K562 (cell line): Measurements from ENCODE around the gene ZBTB22. TPM values are rescaled to one million over a fixed set of nuclear protein-coding genes. Genes with fewer than 3 reads are reported as not detected.

Source experiments
- CBX1 ChIP-seq: sonication (generic); IDR thresholded peaks from 2 replicates; pipeline ENCODE4 v1.6.1; 2016; ENCODE audit warnings: antibody characterized with exemption, low read depth, mild to moderate bottlenecking
- EGR1 ChIP-seq: fragments of 450-650 bp; conservative IDR thresholded peaks from 2 replicates; pipeline ENCODE4 v1.6.1; 2017; ENCODE audit warnings: mild to moderate bottlenecking
- KAT2B ChIP-seq: IDR thresholded peaks from one replicate; pipeline ENCODE4 v1.6.1; 2012; ENCODE audit warnings: low read depth, mild to moderate bottlenecking, control low read depth, inconsistent platforms, low read length, moderate library complexity
- RCOR1 ChIP-seq, 2 experiments: IDR thresholded peaks; 2 replicates each; pipeline ENCODE4 v1.6.1; 2012; ENCODE audit warnings: low read depth in 2 of 2, low read length in 2 of 2, borderline replicate concordance in 1 of 2, improper control_type of control experiment in 1 of 2
- RFX5 ChIP-seq: IDR thresholded peaks from 2 replicates; pipeline ENCODE4 v1.6.1; 2011; ENCODE audit warnings: low read depth, mild to moderate bottlenecking, improper control_type of control experiment, low read length
- ZC3H4 ChIP-seq: sonication (generic); formaldehyde crosslinking; IDR thresholded peaks from 2 replicates; pipeline ENCODE4 v1.9.0; 2021; ENCODE audit warnings: missing genetic modification reagents, borderline replicate concordance
- ZNF12 ChIP-seq: sonication (generic); formaldehyde crosslinking; IDR thresholded peaks from 2 replicates; pipeline ENCODE4 v1.4.0; 2020; ENCODE audit warnings: mild to moderate bottlenecking, missing genetic modification reagents
- ZNF57 ChIP-seq: fragments of 450-650 bp; formaldehyde crosslinking; IDR thresholded peaks from 2 replicates; pipeline ENCODE4 v1.4.0; 2020; ENCODE audit warnings: mild to moderate bottlenecking, moderate library complexity
- polyA plus RNA-seq, 8 experiments: library from polyadenylated mRNA; depleted of rRNA in 4 of 8; stranded (reverse) in 5 of 8; unstranded in 3 of 8; fragments of >200 nt; fragmentation: Nextera tagmentation in 2 of 8; fragmentation: Illumina TruSeq in 1 of 8; extraction: Ambion mirVana in 2 of 8; extraction: Trizol in 1 of 8; gene quantifications; 2 replicates each; pipeline versions ENCODE4 v1.2.1 to v1.2.3, GENCODE V29; 2011 to 2014; ENCODE audit warnings: inconsistent platforms in 1 of 8, missing spikeins in 1 of 8
- total RNA-seq, 7 experiments: library from RNA; depleted of rRNA in 6 of 7; stranded (reverse); fragments of >200 nt in 6 of 7; fragmentation: Illumina TruSeq in 2 of 7; extraction: Trizol in 2 of 7; gene quantifications; 2 replicates each; pipeline versions ENCODE4 v1.2.1 to v1.2.3, GENCODE V29; 2011 to 2021; ENCODE audit warnings: low replicate concordance in 1 of 7
- TF ChIP-seq, protein P1 (sequence below): sonication (generic); formaldehyde crosslinking; IDR thresholded peaks from 2 replicates; pipeline ENCODE4 v1.8.0; 2023; ENCODE audit warnings: mild to moderate bottlenecking, missing genetic modification reagents
- TF ChIP-seq, protein P2 (sequence below), 2 experiments: fragments of 450-650 bp in 1 of 2; sonication (generic) in 1 of 2; formaldehyde crosslinking in 1 of 2; IDR thresholded peaks; 2 replicates each; pipeline versions ENCODE4 v1.7.1 to v1.9.0; 2016 to 2022; ENCODE audit warnings: inconsistent platforms in 1 of 2, mild to moderate bottlenecking in 1 of 2, missing genetic modification reagents in 1 of 2
- TF ChIP-seq, protein P3 (sequence below): fragments of 450-650 bp; IDR thresholded peaks from 2 replicates; pipeline ENCODE4 v1.6.1; 2018; ENCODE audit warnings: mild to moderate bottlenecking, low read depth; ENCODE audit not compliant: partially characterized antibody

ZBTB22 gene
- total and polyA plus RNA-seq, 9 of the 15 experiments (the other 6 are each of a cell fraction or from before 2014, with no cell fraction given), result 0.21 to 11.9 (median 7.1) TPM

DNA sequence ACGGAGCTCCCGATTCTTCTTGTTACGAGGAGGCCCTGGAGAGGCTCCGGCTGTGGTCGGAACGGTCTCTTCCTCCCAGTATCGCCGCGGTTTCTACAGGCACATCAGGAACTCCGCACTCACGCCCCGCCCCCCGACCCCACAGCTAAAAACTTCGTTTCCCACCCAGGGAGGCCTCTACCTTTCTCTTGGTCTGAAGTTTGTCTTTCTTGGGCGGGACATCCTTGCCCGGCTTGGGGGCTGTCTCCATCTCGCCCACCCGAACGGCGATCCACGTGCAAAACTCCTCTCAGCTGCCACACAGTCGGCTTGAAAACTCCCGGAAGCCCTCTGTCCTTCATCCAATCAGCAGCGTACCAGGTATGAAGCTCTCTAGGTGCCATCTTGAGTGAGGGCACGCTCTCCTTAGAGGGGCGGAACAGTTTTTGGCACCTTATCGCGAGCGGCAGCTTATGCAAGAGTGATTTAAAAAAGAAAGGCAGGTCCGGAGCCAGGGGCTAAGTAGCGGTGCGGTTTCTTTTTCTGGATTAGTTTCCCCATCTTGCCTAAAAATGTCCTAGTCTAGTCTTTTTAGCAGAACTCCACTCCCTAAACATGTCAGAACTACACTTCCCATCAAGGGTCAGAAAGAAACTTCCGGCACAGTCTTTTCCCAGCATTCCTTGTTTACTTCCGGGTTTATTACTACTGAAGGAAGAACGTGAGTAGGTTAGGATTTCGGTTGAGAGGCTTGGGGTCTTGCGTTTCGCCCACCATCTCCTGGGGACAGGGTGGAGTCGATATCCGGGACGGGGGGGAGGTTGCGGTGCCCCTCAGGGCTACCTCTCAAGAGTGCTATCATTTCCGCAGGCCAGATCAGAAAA, 28.4 kb downstream of the ZBTB22 start, which contains the start of the genes PFDN6 and WDR46 (continued):
- TF ChIP-seq, protein P1, sequence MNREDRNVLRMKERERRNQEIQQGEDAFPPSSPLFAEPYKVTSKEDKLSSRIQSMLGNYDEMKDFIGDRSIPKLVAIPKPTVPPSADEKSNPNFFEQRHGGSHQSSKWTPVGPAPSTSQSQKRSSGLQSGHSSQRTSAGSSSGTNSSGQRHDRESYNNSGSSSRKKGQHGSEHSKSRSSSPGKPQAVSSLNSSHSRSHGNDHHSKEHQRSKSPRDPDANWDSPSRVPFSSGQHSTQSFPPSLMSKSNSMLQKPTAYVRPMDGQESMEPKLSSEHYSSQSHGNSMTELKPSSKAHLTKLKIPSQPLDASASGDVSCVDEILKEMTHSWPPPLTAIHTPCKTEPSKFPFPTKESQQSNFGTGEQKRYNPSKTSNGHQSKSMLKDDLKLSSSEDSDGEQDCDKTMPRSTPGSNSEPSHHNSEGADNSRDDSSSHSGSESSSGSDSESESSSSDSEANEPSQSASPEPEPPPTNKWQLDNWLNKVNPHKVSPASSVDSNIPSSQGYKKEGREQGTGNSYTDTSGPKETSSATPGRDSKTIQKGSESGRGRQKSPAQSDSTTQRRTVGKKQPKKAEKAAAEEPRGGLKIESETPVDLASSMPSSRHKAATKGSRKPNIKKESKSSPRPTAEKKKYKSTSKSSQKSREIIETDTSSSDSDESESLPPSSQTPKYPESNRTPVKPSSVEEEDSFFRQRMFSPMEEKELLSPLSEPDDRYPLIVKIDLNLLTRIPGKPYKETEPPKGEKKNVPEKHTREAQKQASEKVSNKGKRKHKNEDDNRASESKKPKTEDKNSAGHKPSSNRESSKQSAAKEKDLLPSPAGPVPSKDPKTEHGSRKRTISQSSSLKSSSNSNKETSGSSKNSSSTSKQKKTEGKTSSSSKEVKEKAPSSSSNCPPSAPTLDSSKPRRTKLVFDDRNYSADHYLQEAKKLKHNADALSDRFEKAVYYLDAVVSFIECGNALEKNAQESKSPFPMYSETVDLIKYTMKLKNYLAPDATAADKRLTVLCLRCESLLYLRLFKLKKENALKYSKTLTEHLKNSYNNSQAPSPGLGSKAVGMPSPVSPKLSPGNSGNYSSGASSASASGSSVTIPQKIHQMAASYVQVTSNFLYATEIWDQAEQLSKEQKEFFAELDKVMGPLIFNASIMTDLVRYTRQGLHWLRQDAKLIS (CRISPR knock-in tag), result peak; percentile 56; the same call in 1 of the 2 replicates
- TF ChIP-seq, protein P2, sequence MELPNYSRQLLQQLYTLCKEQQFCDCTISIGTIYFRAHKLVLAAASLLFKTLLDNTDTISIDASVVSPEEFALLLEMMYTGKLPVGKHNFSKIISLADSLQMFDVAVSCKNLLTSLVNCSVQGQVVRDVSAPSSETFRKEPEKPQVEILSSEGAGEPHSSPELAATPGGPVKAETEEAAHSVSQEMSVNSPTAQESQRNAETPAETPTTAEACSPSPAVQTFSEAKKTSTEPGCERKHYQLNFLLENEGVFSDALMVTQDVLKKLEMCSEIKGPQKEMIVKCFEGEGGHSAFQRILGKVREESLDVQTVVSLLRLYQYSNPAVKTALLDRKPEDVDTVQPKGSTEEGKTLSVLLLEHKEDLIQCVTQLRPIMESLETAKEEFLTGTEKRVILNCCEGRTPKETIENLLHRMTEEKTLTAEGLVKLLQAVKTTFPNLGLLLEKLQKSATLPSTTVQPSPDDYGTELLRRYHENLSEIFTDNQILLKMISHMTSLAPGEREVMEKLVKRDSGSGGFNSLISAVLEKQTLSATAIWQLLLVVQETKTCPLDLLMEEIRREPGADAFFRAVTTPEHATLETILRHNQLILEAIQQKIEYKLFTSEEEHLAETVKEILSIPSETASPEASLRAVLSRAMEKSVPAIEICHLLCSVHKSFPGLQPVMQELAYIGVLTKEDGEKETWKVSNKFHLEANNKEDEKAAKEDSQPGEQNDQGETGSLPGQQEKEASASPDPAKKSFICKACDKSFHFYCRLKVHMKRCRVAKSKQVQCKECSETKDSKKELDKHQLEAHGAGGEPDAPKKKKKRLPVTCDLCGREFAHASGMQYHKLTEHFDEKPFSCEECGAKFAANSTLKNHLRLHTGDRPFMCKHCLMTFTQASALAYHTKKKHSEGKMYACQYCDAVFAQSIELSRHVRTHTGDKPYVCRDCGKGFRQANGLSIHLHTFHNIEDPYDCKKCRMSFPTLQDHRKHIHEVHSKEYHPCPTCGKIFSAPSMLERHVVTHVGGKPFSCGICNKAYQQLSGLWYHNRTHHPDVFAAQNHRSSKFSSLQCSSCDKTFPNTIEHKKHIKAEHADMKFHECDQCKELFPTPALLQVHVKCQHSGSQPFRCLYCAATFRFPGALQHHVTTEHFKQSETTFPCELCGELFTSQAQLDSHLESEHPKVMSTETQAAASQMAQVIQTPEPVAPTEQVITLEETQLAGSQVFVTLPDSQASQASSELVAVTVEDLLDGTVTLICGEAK (IDR thresholded peaks at IDR 0.05), result peak; percentile 99
- TF ChIP-seq, protein P2 (CRISPR knock-in tag; IDR thresholded peaks at IDR 0.05), result no peak
- TF ChIP-seq RCOR1 (IDR thresholded peaks at IDR 0.05; ENCODE audit: borderline replicate concordance in 1 of 2, low read depth in 2 of 2, low read length in 2 of 2) (no peak), CBX1 (no peak), RFX5 (no peak), ZNF12 (CRISPR knock-in tag) (0 out of 2 replicates have a peak, but pooled peaks have one; percentile 78), ZC3H4 (CRISPR knock-in tag) (no peak), EGR1 (peak; percentile 33; the same call in 1 of the 2 replicates), KAT2B (no peak), ZNF57 (CRISPR knock-in tag) (no peak)
- TF ChIP-seq, protein P3, sequence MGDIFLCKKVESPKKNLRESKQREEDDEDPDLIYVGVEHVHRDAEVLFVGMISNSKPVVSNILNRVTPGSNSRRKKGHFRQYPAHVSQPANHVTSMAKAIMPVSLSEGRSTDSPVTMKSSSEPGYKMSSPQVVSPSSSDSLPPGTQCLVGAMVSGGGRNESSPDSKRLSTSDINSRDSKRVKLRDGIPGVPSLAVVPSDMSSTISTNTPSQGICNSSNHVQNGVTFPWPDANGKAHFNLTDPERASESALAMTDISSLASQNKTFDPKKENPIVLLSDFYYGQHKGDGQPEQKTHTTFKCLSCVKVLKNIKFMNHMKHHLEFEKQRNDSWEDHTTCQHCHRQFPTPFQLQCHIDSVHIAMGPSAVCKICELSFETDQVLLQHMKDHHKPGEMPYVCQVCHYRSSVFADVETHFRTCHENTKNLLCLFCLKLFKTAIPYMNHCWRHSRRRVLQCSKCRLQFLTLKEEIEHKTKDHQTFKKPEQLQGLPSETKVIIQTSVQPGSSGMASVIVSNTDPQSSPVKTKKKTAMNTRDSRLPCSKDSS, result no peak
